Tibial artery (tissue), 4 donors: ENCODE results near the gene USP34.

Experiments used
- DNase-seq, 2 donors: peaks; one replicate each; pipeline ENCODE4 v3.0.0-alpha.2; 2019
- H3K27ac ChIP-seq, 2 donors: fragments of 200-600 bp; sonication (generic) in 1 of 2; 1 replicate in 1 of 2; 2 replicates in 1 of 2; pipeline ENCODE4 v1.5.1; 2018 to 2019; ENCODE audit warnings: mild to moderate bottlenecking in 1 of 2
- H3K27me3 ChIP-seq, 2 donors: fragments of 200-600 bp; sonication (generic) in 1 of 2; one replicate each; pipeline versions ENCODE4 v1.5.1 to v1.6.0; 2016 to 2019
- H3K36me3 ChIP-seq, 3 donors: fragments of 200-600 bp; sonication (generic) in 2 of 3; one replicate each; pipeline ENCODE4 v1.5.1; 2016 to 2019; ENCODE audit warnings: mild to moderate bottlenecking in 2 of 3
- H3K4me1 ChIP-seq, 4 donors: fragments of 200-600 bp; sonication (generic) in 2 of 4; 1 replicate in 3 of 4; 2 replicates in 1 of 4; pipeline ENCODE4 v1.5.1; 2016 to 2019
- H3K4me3 ChIP-seq, 2 donors: fragments of 200-600 bp; sonication (generic) in 1 of 2; 1 replicate in 1 of 2; 2 replicates in 1 of 2; pipeline ENCODE4 v1.5.1; 2018 to 2019; ENCODE audit warnings: mild to moderate bottlenecking in 2 of 2
- H3K9me3 ChIP-seq, 3 donors: fragments of 200-600 bp; sonication (generic) in 1 of 3; one replicate each; pipeline ENCODE4 v1.5.1; 2016 to 2019
- CTCF ChIP-seq, 2 experiments: fragments of 200-600 bp in 1 of 2; fragments of 450-650 bp in 1 of 2; IDR thresholded peaks; one replicate each; pipeline ENCODE4 v1.5.1; 2017 to 2019; ENCODE audit warnings: antibody characterized with exemption in 2 of 2, mild to moderate bottlenecking in 1 of 2, moderate library complexity in 1 of 2
- intact Hi-C: fragments of 100-400 bp; cut with DNase I; formaldehyde crosslinking; loops from one replicate; pipeline ENCODE4 v1.15.0; 2023; ENCODE audit warnings: low total_unique reads

The USP34 gene

DNA sequence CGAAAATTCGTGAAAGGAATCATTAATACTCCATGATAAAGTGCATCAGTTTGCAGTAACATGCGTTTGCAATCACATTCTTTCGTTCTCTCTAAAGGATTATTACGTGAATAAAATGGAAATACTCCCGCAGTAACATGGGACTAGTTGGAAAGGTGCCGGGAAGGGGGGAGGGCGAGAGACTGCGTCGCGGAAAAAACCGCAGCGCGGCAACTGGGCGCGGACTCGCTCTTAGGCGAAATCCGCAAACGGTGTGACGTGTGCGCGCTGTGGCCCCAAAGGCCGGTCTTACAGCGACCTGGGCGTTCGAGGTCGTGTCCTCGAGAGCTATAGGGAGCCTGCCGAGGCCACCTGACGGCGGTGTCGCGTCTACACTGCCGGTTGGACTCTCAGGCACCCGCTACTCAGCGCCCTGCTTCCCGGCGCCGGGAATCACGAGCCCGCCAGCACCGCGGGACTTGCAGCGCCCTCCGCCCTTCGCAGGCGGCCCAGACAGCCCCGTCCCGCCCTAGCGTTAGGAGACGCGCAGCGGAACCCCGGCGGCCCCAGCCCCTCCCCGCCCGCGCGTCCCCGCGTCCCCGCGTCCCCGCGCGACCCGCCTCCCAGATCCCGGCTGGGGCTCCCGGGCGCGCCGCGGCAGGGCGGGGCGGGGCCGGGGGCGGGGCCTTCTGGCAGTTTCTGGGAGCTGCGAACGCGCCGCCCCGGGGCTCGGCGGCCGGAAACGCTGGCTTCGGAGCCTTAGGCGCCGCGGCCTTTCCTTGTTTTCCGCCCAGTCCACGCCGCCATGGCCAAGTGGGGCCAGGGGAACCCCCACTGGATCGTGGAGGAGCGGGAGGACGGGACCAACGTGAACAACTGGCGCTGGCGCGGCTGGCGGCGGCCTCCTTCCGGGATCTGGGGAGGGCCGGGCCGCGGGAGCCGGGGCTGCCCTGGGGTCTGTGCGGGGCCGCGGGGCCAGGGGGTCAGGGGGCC is 293.8 kb downstream of the USP34 start:
- Histone ChIP-seq H3K9me3 (no peaks in the 10 kb centered on the region), H3K4me3 (peak overlapping the region; percentile 58 to 82), H3K36me3 (peaks cover 13 to 23% (median 14%) of the 10 kb centered on the region in 3 donors), H3K4me1 (peaks cover 0 to 46% (median 39%) of the 10 kb centered on the region in 4 donors), H3K27ac (peak overlapping the region; percentile 90 to 98), H3K27me3 (no peaks in the 10 kb centered on the region)
- peak in 1 of 2 experiments; percentile 16 for TF ChIP-seq CTCF (IDR thresholded peaks at IDR 0.05)
- intact Hi-C loops = loop anchor here (2.0 kb wide), 1 partner anchor 362 kb away; the partner anchor contains the start of gene XPO1
- DNase-seq = peak; percentile 90 to 96

GRCh38 chr2:61175036-61175435 is 295.9 kb downstream of the USP34 start:
- peaks cover 0 to 6% (median 0%) of the 10 kb centered on the region in 3 donors for H3K36me3 ChIP-seq
- no peak overlapping the region for H3K4me3 ChIP-seq
- no peak for TF ChIP-seq CTCF (IDR thresholded peaks at IDR 0.05)
- H3K4me1 ChIP-seq = peaks cover 0 to 26% (median 21%) of the 10 kb centered on the region in 4 donors
- no peaks in the 10 kb centered on the region for H3K27me3 ChIP-seq
- H3K9me3 ChIP-seq = no peaks in the 10 kb centered on the region
- no peak for DNase-seq
- intact Hi-C loops = no loop called here
- H3K27ac ChIP-seq = no peak overlapping the region

GRCh38 chr2:61173116-61173515 is 297.8 kb downstream of the USP34 start:
- H3K27me3 ChIP-seq = no peaks in the 10 kb centered on the region
- no peaks in the 10 kb centered on the region for H3K9me3 ChIP-seq
- no peak for DNase-seq
- no peak overlapping the region for H3K27ac ChIP-seq
- TF ChIP-seq CTCF (IDR thresholded peaks at IDR 0.05) = no peak
- H3K36me3 ChIP-seq = peaks cover 0 to 6% (median 0%) of the 10 kb centered on the region in 3 donors
- H3K4me1 ChIP-seq = peaks cover 0 to 7% (median 2%) of the 10 kb centered on the region in 4 donors
- intact Hi-C loops = no loop called here
- H3K4me3 ChIP-seq = no peak overlapping the region

DNA sequence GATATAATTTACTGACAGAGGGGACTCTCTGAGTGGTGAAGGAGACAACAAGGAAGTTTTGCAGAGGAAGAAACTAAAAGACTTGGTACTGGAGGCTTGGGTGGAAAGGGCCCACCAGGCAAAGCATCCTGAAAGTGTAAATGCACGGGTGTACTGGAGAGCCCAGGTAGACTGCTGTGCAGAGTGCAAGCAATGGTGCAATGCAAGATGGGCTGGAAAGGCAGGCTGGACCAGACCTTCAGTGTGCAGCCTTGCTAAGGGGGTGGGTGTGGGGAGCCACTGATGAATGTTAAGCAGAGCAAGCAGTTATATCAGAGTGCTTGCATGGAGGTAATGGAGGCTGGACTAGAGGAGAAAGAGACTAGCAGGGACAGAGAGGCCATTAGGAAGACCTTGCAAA is 298.2 kb downstream of the USP34 start:
- intact Hi-C loops = no loop called here

DNA sequence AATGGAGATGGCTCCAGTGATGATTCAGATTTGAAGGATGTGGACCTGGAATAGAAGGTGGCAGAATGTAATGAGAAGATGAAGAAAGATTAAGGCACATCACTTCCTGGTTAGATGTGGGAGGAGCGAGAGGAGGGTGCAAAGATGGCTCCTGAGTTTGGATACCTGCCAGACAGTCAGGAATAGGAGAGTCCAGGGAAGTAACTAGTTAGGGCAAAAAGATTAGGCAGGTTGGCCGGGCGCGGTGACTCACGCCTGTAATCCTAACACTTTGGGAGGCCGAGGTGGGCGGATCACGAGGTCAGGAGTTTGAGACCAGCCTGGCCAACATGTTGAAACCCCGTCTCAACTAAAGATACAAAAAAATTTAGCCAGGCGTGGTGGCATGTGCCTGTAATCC is 303.3 kb downstream of the USP34 start:
- Histone ChIP-seq H3K27me3 (no peaks in the 10 kb centered on the region), H3K36me3 (peaks cover 33 to 48% (median 38%) of the 10 kb centered on the region in 3 donors), H3K4me1 (no peaks in the 10 kb centered on the region), H3K9me3 (no peaks in the 10 kb centered on the region), H3K27ac (no peak overlapping the region), H3K4me3 (no peak overlapping the region)
- TF ChIP-seq CTCF (IDR thresholded peaks at IDR 0.05) = no peak
- DNase-seq = no peak
- intact Hi-C loops = no loop called here

More for the DNA sequence above, 298.2 kb downstream of the USP34 start:
- H3K4me1 ChIP-seq = peaks cover 0 to 6% (median 0%) of the 10 kb centered on the region in 4 donors
- H3K36me3 ChIP-seq = peaks cover 0 to 6% (median 0%) of the 10 kb centered on the region in 3 donors
- no peak for DNase-seq
- H3K27me3 ChIP-seq = no peaks in the 10 kb centered on the region
- H3K9me3 ChIP-seq = no peaks in the 10 kb centered on the region
- no peak overlapping the region for H3K27ac ChIP-seq
- TF ChIP-seq CTCF (IDR thresholded peaks at IDR 0.05) = no peak
- no peak overlapping the region for H3K4me3 ChIP-seq
